Sigmoid colon (tissue), 7 donors: ENCODE results near the gene MRAS. TPM values are rescaled to one million over a fixed set of nuclear protein-coding genes. Genes with fewer than 3 reads are reported as not detected.

ENCODE experiments used
- DNase-seq: peaks from one replicate; pipeline ENCODE4 v3.0.0-alpha.2; 2019
- H3K27ac ChIP-seq, 4 donors: fragments of 200-600 bp; sonication (generic); one replicate each; pipeline ENCODE4 v1.5.1; 2016 to 2019; ENCODE audit warnings: mild to moderate bottlenecking in 1 of 4
- H3K27me3 ChIP-seq, 3 donors: fragments of 200-600 bp; sonication (generic); one replicate each; pipeline ENCODE4 v1.5.1; 2019; ENCODE audit warnings: mild to moderate bottlenecking in 1 of 3
- H3K36me3 ChIP-seq, 4 donors: fragments of 200-600 bp; sonication (generic); one replicate each; pipeline ENCODE4 v1.5.1; 2016 to 2019
- H3K4me1 ChIP-seq, 4 donors: fragments of 200-600 bp; sonication (generic); one replicate each; pipeline ENCODE4 v1.5.1; 2017 to 2019
- H3K4me3 ChIP-seq, 4 donors: fragments of 200-600 bp; sonication (generic); one replicate each; pipeline ENCODE4 v1.5.1; 2017 to 2019; ENCODE audit warnings: mild to moderate bottlenecking in 2 of 4, moderate library complexity in 1 of 4
- H3K9me3 ChIP-seq, 4 donors: fragments of 200-600 bp in 3 of 4; sonication (generic) in 3 of 4; one replicate each; pipeline versions ENCODE4 v1.5.1 to v1.6.1; 2013 to 2019
- CTCF ChIP-seq, 4 experiments: fragments of 450-650 bp in 3 of 4; fragments of 200-600 bp in 1 of 4; IDR thresholded peaks; one replicate each; pipeline ENCODE4 v1.5.1; 2016 to 2019; ENCODE audit warnings: antibody characterized with exemption in 4 of 4, mild to moderate bottlenecking in 3 of 4, moderate library complexity in 2 of 4
- EP300 ChIP-seq, 4 donors: sonication (generic); formaldehyde crosslinking; IDR thresholded peaks; one replicate each; pipeline ENCODE4 v1.6.1; 2017; ENCODE audit warnings: antibody characterized with exemption in 4 of 4
- POLR2A ChIP-seq, 2 donors: fragments of 450-650 bp; IDR thresholded peaks; one replicate each; pipeline ENCODE4 v1.6.1; 2016; ENCODE audit warnings: antibody characterized with exemption in 2 of 2, mild to moderate bottlenecking in 2 of 2, moderate library complexity in 2 of 2
- POLR2AphosphoS5 ChIP-seq, 4 donors: sonication (generic); formaldehyde crosslinking; IDR thresholded peaks; one replicate each; pipeline ENCODE4 v1.6.1; 2017; ENCODE audit warnings: antibody characterized with exemption in 4 of 4
- WGBS, 2 donors: extraction: QIAGEN DNeasy Blood & Tissue Kit; methylation state at CpG; one replicate each; pipeline ENCODE4 v1.1.7; 2013; 5-methylcytosine and 5-hydroxymethylcytosine counted together
- intact Hi-C: fragments of 100-400 bp; cut with DNase I; formaldehyde crosslinking; loops from one replicate; pipeline ENCODE4 v1.15.1; 2023
- polyA plus RNA-seq, 3 donors: library from polyadenylated mRNA; stranded (reverse); fragments of 200-250 nt; gene quantifications; one replicate each; pipeline ENCODE4 v1.2.3, GENCODE V29; 2013
- total RNA-seq, 4 donors: library from RNA; depleted of rRNA; stranded (reverse); fragments of >200 nt; gene quantifications; one replicate each; pipeline ENCODE4 v1.1.0, GENCODE V29; 2016
- donor health status: healthy with polysubstance abuse.
- donor health status: Bipolar disorder and iron deficiency.
- donor health status: healthy.

MRAS gene
- total and polyA plus RNA-seq, 7 donors, result 3.5 to 36.8 (median 24.4) TPM

GRCh38 chr3:138366006-138366759 lies 17.8 kb downstream of the MRAS start:
- Histone ChIP-seq H3K9me3 (no peaks in the 10 kb centered on the region), H3K4me1 (peaks cover 0 to 40% (median 6%) of the 10 kb centered on the region in 4 donors), H3K27ac (no peak overlapping the region), H3K36me3 (no peaks in the 10 kb centered on the region), H3K27me3 (no peaks in the 10 kb centered on the region), H3K4me3 (no peak overlapping the region)
- WGBS, 2 donors, result 63 to 81% methylated on average over 8 of the region's 8 CpGs
- peak; percentile 56 for DNase-seq
- intact Hi-C loops, result no loop called here
- TF ChIP-seq EP300 (IDR thresholded peaks at IDR 0.05), result no peak
- no peak for TF ChIP-seq POLR2A (IDR thresholded peaks at IDR 0.05)
- no peak for TF ChIP-seq CTCF (IDR thresholded peaks at IDR 0.05)
- TF ChIP-seq POLR2AphosphoS5 (IDR thresholded peaks at IDR 0.05), result no peak

- H3K4me1 ChIP-seq, result peaks cover 0 to 40% (median 6%) of the 10 kb centered on the region in 4 donors
- no peaks in the 10 kb centered on the region for H3K27me3 ChIP-seq
- no peak for DNase-seq
- intact Hi-C loops, result no loop called here
- H3K9me3 ChIP-seq, result no peaks in the 10 kb centered on the region
- no peaks in the 10 kb centered on the region for H3K36me3 ChIP-seq
- no peak overlapping the region for H3K4me3 ChIP-seq
- H3K27ac ChIP-seq, result no peak overlapping the region
- 85 to 87% methylated on average over 7 of the region's 7 CpGs for WGBS, 2 donors
- TF ChIP-seq CTCF (IDR thresholded peaks at IDR 0.05) (no peak), EP300 (IDR thresholded peaks at IDR 0.05) (no peak), POLR2A (IDR thresholded peaks at IDR 0.05) (no peak), POLR2AphosphoS5 (IDR thresholded peaks at IDR 0.05) (no peak)
These were observed 19.0 kb downstream of the MRAS start for GRCh38 chr3:138367326-138367850.

GRCh38 chr3:138367911-138368310 lies 19.5 kb downstream of the MRAS start:
- 26 to 45% methylated on average over 5 of the region's 5 CpGs for WGBS, 2 donors
- no peak overlapping the region for H3K4me3 ChIP-seq
- H3K4me1 ChIP-seq, result peaks cover 0 to 40% (median 6%) of the 10 kb centered on the region in 4 donors
- H3K27ac ChIP-seq, result no peak overlapping the region
- no peaks in the 10 kb centered on the region for H3K36me3 ChIP-seq
- no peaks in the 10 kb centered on the region for H3K9me3 ChIP-seq
- H3K27me3 ChIP-seq, result no peaks in the 10 kb centered on the region
- TF ChIP-seq CTCF (IDR thresholded peaks at IDR 0.05) (no peak), POLR2A (IDR thresholded peaks at IDR 0.05) (no peak), EP300 (IDR thresholded peaks at IDR 0.05) (no peak), POLR2AphosphoS5 (IDR thresholded peaks at IDR 0.05) (no peak)
- intact Hi-C loops, result no loop called here
- DNase-seq, result peak; percentile 72

GRCh38 chr3:138369151-138369900 lies 20.9 kb downstream of the MRAS start:
- H3K36me3 ChIP-seq, result peaks cover 0 to 4% (median under 1%) of the 10 kb centered on the region in 4 donors
- DNase-seq, result peak; percentile 56
- intact Hi-C loops, result no loop called here
- TF ChIP-seq POLR2AphosphoS5 (IDR thresholded peaks at IDR 0.05), result no peak
- H3K4me1 ChIP-seq, result peaks cover 0 to 37% (median 6%) of the 10 kb centered on the region in 4 donors
- WGBS, 2 donors, result 80 to 82% methylated on average over 8 of the region's 8 CpGs
- no peaks in the 10 kb centered on the region for H3K27me3 ChIP-seq
- no peaks in the 10 kb centered on the region for H3K9me3 ChIP-seq
- H3K4me3 ChIP-seq, result no peak overlapping the region
- no peak overlapping the region for H3K27ac ChIP-seq

GRCh38 chr3:138370321-138370720 lies 21.9 kb downstream of the MRAS start:
- H3K4me1 ChIP-seq, result peaks cover 0 to 32% (median 8%) of the 10 kb centered on the region in 4 donors
- H3K27me3 ChIP-seq, result no peaks in the 10 kb centered on the region
- no peak overlapping the region for H3K27ac ChIP-seq
- 79 to 90% methylated on average over 8 of the region's 8 CpGs for WGBS, 2 donors
- peaks cover 0 to 11% (median 2%) of the 10 kb centered on the region in 4 donors for H3K36me3 ChIP-seq
- TF ChIP-seq POLR2AphosphoS5 (IDR thresholded peaks at IDR 0.05) (no peak), EP300 (IDR thresholded peaks at IDR 0.05) (no peak), CTCF (IDR thresholded peaks at IDR 0.05) (no peak), POLR2A (IDR thresholded peaks at IDR 0.05) (no peak)
- no peaks in the 10 kb centered on the region for H3K9me3 ChIP-seq
- peak; percentile 35 for DNase-seq
- H3K4me3 ChIP-seq, result no peak overlapping the region
- intact Hi-C loops, result no loop called here
